Spleen (tissue), 7 donors: ENCODE results near the gene LMO2.

Experiments
- POLR2A ChIP-seq, 3 donors: fragments of 450-650 bp; IDR thresholded peaks; one replicate each; pipeline ENCODE4 v1.5.1; 2017; ENCODE audit warnings: antibody characterized with exemption in 3 of 3, mild to moderate bottlenecking in 1 of 3
- TF ChIP-seq, protein P1 (sequence below), 11 experiments: fragments of 200-600 bp in 7 of 11; fragments of 450-650 bp in 4 of 11; sonication (generic) in 4 of 11; IDR thresholded peaks in 8 of 11; conservative IDR thresholded peaks in 3 of 11; 1 replicate in 7 of 11; 2 replicates in 4 of 11; pipeline versions ENCODE4 v1.4.0 to v1.8.0; 2016 to 2021; ENCODE audit warnings: antibody characterized with exemption in 11 of 11, inconsistent platforms in 4 of 11, mild to moderate bottlenecking in 1 of 11
- donor health status: DM: no; HTN: no; CAD: no; lungs with moderate emphysema.
- donor health status: DM: no; HTN: no; CAD: no.
- donor health status: DM: no; HTN: no; CAD: no.

DNA sequence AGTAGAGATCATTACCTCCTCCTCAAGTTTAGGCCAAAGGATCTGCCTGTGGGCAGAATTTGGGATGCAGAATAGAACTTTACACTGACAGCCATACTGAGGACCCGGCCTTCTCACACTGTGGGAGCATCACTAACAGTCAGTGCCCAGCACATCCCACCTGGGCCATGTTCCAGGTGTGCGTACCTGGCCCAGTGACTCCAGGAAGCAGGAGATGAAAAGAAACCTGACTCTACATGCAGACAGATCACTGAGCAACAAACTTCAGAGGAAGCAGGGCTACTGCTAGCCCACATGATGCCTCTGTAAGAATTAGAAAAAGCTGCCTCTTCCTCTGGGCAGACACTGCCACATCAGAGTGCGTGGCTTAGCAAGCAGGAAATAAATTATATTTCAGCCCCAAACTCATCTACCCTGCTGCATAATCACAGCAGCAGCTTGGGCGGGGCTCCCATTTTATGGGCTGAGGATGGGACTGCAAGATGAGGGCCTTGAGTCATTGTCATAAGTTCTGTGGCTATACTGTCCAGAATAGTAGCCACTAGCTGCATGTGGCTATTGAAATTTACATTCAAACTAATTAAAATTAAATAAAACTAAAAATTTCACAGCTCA is 6.0 kb upstream of the LMO2 start:
- TF ChIP-seq, protein P1, sequence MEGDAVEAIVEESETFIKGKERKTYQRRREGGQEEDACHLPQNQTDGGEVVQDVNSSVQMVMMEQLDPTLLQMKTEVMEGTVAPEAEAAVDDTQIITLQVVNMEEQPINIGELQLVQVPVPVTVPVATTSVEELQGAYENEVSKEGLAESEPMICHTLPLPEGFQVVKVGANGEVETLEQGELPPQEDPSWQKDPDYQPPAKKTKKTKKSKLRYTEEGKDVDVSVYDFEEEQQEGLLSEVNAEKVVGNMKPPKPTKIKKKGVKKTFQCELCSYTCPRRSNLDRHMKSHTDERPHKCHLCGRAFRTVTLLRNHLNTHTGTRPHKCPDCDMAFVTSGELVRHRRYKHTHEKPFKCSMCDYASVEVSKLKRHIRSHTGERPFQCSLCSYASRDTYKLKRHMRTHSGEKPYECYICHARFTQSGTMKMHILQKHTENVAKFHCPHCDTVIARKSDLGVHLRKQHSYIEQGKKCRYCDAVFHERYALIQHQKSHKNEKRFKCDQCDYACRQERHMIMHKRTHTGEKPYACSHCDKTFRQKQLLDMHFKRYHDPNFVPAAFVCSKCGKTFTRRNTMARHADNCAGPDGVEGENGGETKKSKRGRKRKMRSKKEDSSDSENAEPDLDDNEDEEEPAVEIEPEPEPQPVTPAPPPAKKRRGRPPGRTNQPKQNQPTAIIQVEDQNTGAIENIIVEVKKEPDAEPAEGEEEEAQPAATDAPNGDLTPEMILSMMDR (IDR thresholded peaks at IDR 0.05 in 8 of 11, conservative IDR thresholded peaks at IDR 0.05 in 3 of 11) = no peak
- TF ChIP-seq POLR2A (IDR thresholded peaks at IDR 0.05) = no peak
